Gastroesophageal sphincter (tissue), 4 donors: ENCODE data around the gene THRB. TPM values are rescaled to one million over a fixed set of nuclear protein-coding genes. Genes with fewer than 3 reads are reported as not detected.

Experiments used
- ATAC-seq: fragments of 150-250 bp; one replicate; pipeline ENCODE4 v1.9.1; 2016; ENCODE audit warnings: mild to moderate bottlenecking, moderate library complexity
- H3K27ac ChIP-seq, 4 donors: fragments of 200-600 bp; sonication (generic) in 3 of 4; 1 replicate in 3 of 4; 2 replicates in 1 of 4; pipeline ENCODE4 v1.5.1; 2016 to 2019
- H3K27me3 ChIP-seq: fragments of 200-600 bp; sonication (generic); one replicate; pipeline ENCODE4 v1.5.1; 2019
- H3K36me3 ChIP-seq, 2 donors: fragments of 200-600 bp; sonication (generic); one replicate each; pipeline ENCODE4 v1.5.1; 2019; ENCODE audit warnings: control low read depth in 1 of 2
- H3K4me1 ChIP-seq, 3 donors: fragments of 200-600 bp; sonication (generic); 1 replicate in 2 of 3; 2 replicates in 1 of 3; pipeline ENCODE4 v1.5.1; 2016 to 2019; ENCODE audit warnings: control low read depth in 2 of 3
- H3K4me3 ChIP-seq, 2 donors: fragments of 200-600 bp; sonication (generic); one replicate each; pipeline ENCODE4 v1.5.1; 2019; ENCODE audit warnings: mild to moderate bottlenecking in 1 of 2, moderate library complexity in 1 of 2
- H3K9me3 ChIP-seq, 3 donors: fragments of 200-600 bp; sonication (generic); one replicate each; pipeline ENCODE4 v1.5.1; 2017 to 2019; ENCODE audit warnings: control low read depth in 2 of 3
- CTCF ChIP-seq, 4 experiments: fragments of 200-600 bp in 2 of 4; fragments of 450-650 bp in 2 of 4; sonication (generic) in 1 of 4; IDR thresholded peaks; one replicate each; pipeline ENCODE4 v1.5.1; 2017 to 2019; ENCODE audit warnings: antibody characterized with exemption in 4 of 4, mild to moderate bottlenecking in 2 of 4, moderate library complexity in 2 of 4
- EP300 ChIP-seq: sonication (generic); formaldehyde crosslinking; IDR thresholded peaks from one replicate; pipeline ENCODE4 v1.6.1; 2017; ENCODE audit warnings: antibody characterized with exemption, mild to moderate bottlenecking
- POLR2A ChIP-seq, 2 donors: fragments of 450-650 bp; IDR thresholded peaks; one replicate each; pipeline ENCODE4 v1.6.1; 2017; ENCODE audit warnings: antibody characterized with exemption in 2 of 2, mild to moderate bottlenecking in 2 of 2, moderate library complexity in 1 of 2
- POLR2AphosphoS5 ChIP-seq: sonication (generic); formaldehyde crosslinking; IDR thresholded peaks from one replicate; pipeline ENCODE4 v1.6.1; 2017; ENCODE audit warnings: antibody characterized with exemption
- WGBS, 2 donors: methylation state at CpG; one replicate each; pipeline ENCODE4 v1.1.5; 2018; ENCODE audit warnings: low coverage in 1 of 2; 5-methylcytosine and 5-hydroxymethylcytosine counted together
- total RNA-seq, 4 donors: library from RNA; depleted of rRNA; stranded (reverse); fragments of >200 nt; gene quantifications; one replicate each; pipeline ENCODE4 v1.1.0, GENCODE V29; 2016

Gene THRB
- total RNA-seq, 4 donors from 2014 or later = 42.5 to 61.9 (median 55.8) TPM

- no peak for TF ChIP-seq EP300
- TF ChIP-seq POLR2A (IDR thresholded peaks at IDR 0.05) = no peak
- no peak for TF ChIP-seq CTCF (IDR thresholded peaks at IDR 0.05)
- no peak for TF ChIP-seq POLR2AphosphoS5
- peaks cover 0 to 66% (median 8%) of the 10 kb centered on the region in 3 donors for H3K4me1 ChIP-seq
Measured at GRCh38 chr3:24382647-24383046, 112.0 kb downstream of the THRB start.

GRCh38 chr3:24379936-24380335 lies 114.7 kb downstream of the THRB start:
- no peaks in the 10 kb centered on the region for H3K27me3 ChIP-seq
- H3K4me3 ChIP-seq = no peak overlapping the region
- peaks cover 11 to 63% (median 12%) of the 10 kb centered on the region in 3 donors for H3K4me1 ChIP-seq
- H3K9me3 ChIP-seq = no peaks in the 10 kb centered on the region
- H3K36me3 ChIP-seq = no peaks in the 10 kb centered on the region
- no peak for ATAC-seq
- TF ChIP-seq CTCF (IDR thresholded peaks at IDR 0.05) (no peak), POLR2A (IDR thresholded peaks at IDR 0.05) (no peak), POLR2AphosphoS5 (no peak), EP300 (no peak)
- no peak overlapping the region for H3K27ac ChIP-seq

More at GRCh38 chr3:24382647-24383046, 112.0 kb downstream of the THRB start:
- Histone ChIP-seq H3K4me3 (no peak overlapping the region), H3K36me3 (no peaks in the 10 kb centered on the region), H3K9me3 (no peaks in the 10 kb centered on the region), H3K27me3 (no peaks in the 10 kb centered on the region), H3K27ac (no peak overlapping the region)
- 85 to 95% methylated on average over 2 of the region's 2 CpGs for WGBS, 2 donors
- no peak for ATAC-seq

- Histone ChIP-seq H3K4me1 (peaks cover 11 to 63% (median 14%) of the 10 kb centered on the region in 3 donors), H3K9me3 (no peaks in the 10 kb centered on the region), H3K27me3 (no peaks in the 10 kb centered on the region), H3K36me3 (no peaks in the 10 kb centered on the region), H3K27ac (no peak overlapping the region), H3K4me3 (no peak overlapping the region)
- no peak for TF ChIP-seq POLR2AphosphoS5
- no peak for TF ChIP-seq EP300
- TF ChIP-seq POLR2A (IDR thresholded peaks at IDR 0.05) = no peak
- no peak for TF ChIP-seq CTCF (IDR thresholded peaks at IDR 0.05)
- no peak for ATAC-seq
- 86 to 95% methylated on average over 2 to 3 of the region's 3 CpGs for WGBS, 2 donors
Measured at GRCh38 chr3:24378313-24378712, 116.3 kb downstream of the THRB start.

- peak overlapping the region in 3 of 4 donors; percentile 25 to 51 (median 29) for H3K27ac ChIP-seq
- no peaks in the 10 kb centered on the region for H3K27me3 ChIP-seq
- no peak overlapping the region for H3K4me3 ChIP-seq
- peaks cover 11 to 72% (median 14%) of the 10 kb centered on the region in 3 donors for H3K4me1 ChIP-seq
- H3K9me3 ChIP-seq = no peaks in the 10 kb centered on the region
- H3K36me3 ChIP-seq = no peaks in the 10 kb centered on the region
- TF ChIP-seq POLR2AphosphoS5 (peak; percentile 9), CTCF (IDR thresholded peaks at IDR 0.05) (no peak)
- ATAC-seq = peak; percentile 88
Measured at GRCh38 chr3:24377218-24377993, 117.2 kb downstream of the THRB start.

- peaks cover 11 to 73% (median 14%) of the 10 kb centered on the region in 3 donors for H3K4me1 ChIP-seq
Measured at GRCh38 chr3:24375947-24376384, 118.7 kb downstream of the THRB start.

More at GRCh38 chr3:24375947-24376384, 118.7 kb downstream of the THRB start:
- Histone ChIP-seq H3K27me3 (no peaks in the 10 kb centered on the region), H3K4me3 (no peak overlapping the region), H3K9me3 (no peaks in the 10 kb centered on the region), H3K36me3 (no peaks in the 10 kb centered on the region), H3K27ac (peak overlapping the region; percentile 1 to 59 (median 38))
- TF ChIP-seq EP300 (no peak), POLR2AphosphoS5 (no peak), POLR2A (IDR thresholded peaks at IDR 0.05) (no peak), CTCF (IDR thresholded peaks at IDR 0.05) (no peak)
- ATAC-seq = no peak
- WGBS, 2 donors = 53 to 56% methylated on average over 2 to 3 of the region's 3 CpGs
